HG02981 (cell line): ENCODE results near the gene KLHL2.

Experiments used
- ATAC-seq: cut with Tn5 transposase; IDR thresholded peaks from one replicate; pipeline ENCODE4 v1.9.1; 2021; ENCODE audit warnings: mild to moderate bottlenecking, moderate library complexity; ENCODE audit not compliant: unreplicated experiment

The KLHL2 gene

GRCh38 chr4:165360985-165361670 lies 153.8 kb downstream of the KLHL2 start:
- ATAC-seq, result no peak

GRCh38 chr4:165361810-165362209 lies 154.4 kb downstream of the KLHL2 start:
- ATAC-seq, result no peak

- no peak for ATAC-seq
These were observed 157.2 kb downstream of the KLHL2 start for GRCh38 chr4:165364452-165365080.

GRCh38 chr4:165367040-165367439 lies 159.7 kb downstream of the KLHL2 start:
- no peak for ATAC-seq

- no peak for ATAC-seq
These were observed 160.8 kb downstream of the KLHL2 start for GRCh38 chr4:165368114-165368513.

DNA sequence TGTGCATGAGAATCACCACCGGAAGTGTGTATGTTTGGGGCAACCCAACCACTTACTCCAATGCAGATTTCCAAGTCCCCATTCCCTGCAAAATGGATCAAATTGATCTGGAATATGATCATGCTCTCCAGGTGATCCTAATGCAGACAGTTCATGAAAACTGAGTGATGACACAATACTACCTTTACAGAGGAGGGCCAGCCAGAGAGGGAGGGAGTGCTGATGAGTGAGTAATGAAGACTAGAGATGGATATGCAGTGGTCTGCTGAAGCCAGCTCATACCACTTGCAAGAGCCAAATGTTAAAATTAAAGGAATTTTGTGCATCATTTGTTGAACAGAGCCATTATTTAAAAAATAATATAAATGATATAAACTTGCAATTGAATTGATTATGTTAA lies 161.2 kb downstream of the KLHL2 start:
- no peak for ATAC-seq

GRCh38 chr4:165369522-165369921 lies 162.2 kb downstream of the KLHL2 start:
- no peak for ATAC-seq

- ATAC-seq, result no peak
These were observed 163.2 kb downstream of the KLHL2 start for GRCh38 chr4:165370530-165370929.
